Upper lobe of left lung (tissue), 4 donors: ENCODE measurements around the gene HDX.
A peak's percentile ranks its signal among the peaks of the same experiment; 100 is the strongest.

ENCODE experiments used
- CTCF ChIP-seq, 6 experiments: fragments of 450-650 bp in 4 of 6; fragments of 200-600 bp in 2 of 6; sonication (generic) in 2 of 6; IDR thresholded peaks; one replicate each; pipeline ENCODE4 v1.5.1; 2016 to 2019; ENCODE audit warnings: antibody characterized with exemption in 6 of 6
- POLR2AphosphoS5 ChIP-seq, 2 donors: sonication (generic); formaldehyde crosslinking; IDR thresholded peaks; one replicate each; pipeline ENCODE4 v1.5.1; 2017; ENCODE audit warnings: antibody characterized with exemption in 2 of 2

- TF ChIP-seq CTCF (IDR thresholded peaks at IDR 0.05) = no peak
- peak; percentile 34 to 47 for TF ChIP-seq POLR2AphosphoS5 (IDR thresholded peaks at IDR 0.05)
Observed at GRCh38 chrX:84501798-84502628, at the start of gene HDX.
